HG02610 (cell line): ENCODE results near the gene CFAP298.

Experiments
- ATAC-seq: cut with Tn5 transposase; IDR thresholded peaks from one replicate; pipeline ENCODE4 v1.9.1; 2021; ENCODE audit warnings: mild to moderate bottlenecking, moderate library complexity; ENCODE audit not compliant: unreplicated experiment

The CFAP298 gene

DNA sequence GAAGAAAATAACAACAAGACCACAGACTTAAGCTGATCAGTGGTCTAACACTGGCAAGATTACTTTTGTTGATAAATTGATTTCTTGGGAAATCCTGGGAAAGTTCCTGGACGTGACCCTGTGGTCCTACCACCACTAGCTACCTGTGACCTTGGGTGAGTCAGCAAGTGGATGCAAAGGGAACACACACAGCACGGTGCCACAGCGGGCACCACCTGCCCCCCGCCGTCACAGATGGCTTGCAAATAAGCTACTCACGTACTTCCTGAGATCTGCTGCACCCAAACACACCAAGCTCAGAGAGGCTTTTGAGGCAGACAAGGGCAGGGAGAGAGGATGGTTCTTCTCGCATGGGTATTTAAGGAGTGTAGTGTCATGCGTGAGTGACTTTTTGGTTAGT is 12.7 kb downstream of the CFAP298 start:
- no peak for ATAC-seq

DNA sequence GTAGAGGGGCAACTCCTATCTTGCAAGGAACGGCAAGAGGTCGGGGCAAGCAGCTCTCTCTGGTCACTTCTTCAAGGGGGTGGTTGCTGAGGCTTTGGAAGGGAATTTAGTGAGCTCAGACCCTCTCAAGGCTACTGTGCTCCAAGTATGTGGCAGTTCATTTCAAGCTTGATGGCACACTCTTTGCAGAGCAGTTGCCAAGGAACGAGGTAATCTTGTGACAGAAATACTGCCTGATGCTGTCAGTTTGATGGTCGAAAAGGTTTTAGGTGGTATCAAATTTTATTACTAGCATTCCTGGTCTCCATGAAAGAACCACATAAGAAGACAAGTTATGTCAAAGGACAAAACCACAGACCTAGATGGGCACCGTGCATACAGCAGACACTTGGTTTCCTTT is 13.1 kb downstream of the CFAP298 start:
- no peak for ATAC-seq

DNA sequence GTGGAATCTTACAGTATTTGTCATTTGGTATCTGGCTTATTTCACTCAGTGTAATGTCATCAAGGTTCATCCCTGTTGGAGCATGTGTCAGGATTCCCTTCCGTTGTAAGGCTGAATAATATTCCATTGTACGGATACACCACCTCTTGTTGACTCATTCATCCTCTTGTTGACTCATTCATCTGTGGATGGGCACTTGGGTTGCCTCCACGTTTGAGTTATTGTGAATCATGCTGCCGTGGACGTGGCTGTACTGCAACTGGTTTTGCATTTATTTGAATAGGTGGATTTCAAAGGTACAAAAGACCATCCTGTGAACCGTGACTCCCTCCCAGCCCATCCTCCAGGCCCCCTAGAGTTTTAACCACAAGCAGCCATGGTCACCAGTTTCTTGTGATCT is 15.0 kb downstream of the CFAP298 start:
- no peak for ATAC-seq

DNA sequence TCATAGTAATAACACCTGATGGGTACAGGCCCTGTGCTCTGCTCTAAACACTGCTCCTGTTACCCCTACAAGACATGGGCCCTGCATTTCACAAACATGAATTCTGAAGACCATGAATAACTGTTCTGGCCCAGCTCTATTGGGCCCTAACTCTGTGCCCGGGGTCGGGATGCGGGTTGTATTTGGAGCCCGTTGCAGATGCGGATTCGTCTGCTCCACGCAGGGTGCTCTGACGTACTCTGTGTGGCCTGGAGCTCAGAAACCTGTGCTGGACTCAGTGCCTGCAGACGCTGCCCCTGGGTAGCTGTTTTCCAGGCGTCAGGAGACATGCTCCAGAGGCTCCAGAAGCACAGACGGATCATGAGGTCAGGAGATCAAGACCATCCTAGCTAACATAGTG is 16.7 kb downstream of the CFAP298 start:
- no peak for ATAC-seq

DNA sequence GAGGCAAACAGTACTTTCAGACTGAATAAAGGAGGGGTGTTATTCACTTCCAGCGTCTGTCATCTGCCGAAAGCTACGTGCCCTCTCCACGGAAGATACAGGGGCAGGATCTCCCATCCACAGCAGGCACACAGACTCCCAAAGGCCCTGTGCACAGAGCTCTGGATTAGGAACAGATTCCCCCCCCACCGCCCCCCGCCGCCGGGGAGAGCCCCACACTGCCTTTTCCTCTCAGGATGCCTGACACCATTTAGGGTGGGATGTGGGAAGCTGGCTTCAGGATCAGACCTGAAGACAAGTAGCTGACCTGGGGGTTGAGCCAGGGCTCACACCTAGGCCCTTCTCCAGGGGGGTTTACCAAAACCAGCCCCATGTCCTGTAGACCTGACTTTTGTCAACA is 18.5 kb downstream of the CFAP298 start:
- ATAC-seq = no peak

DNA sequence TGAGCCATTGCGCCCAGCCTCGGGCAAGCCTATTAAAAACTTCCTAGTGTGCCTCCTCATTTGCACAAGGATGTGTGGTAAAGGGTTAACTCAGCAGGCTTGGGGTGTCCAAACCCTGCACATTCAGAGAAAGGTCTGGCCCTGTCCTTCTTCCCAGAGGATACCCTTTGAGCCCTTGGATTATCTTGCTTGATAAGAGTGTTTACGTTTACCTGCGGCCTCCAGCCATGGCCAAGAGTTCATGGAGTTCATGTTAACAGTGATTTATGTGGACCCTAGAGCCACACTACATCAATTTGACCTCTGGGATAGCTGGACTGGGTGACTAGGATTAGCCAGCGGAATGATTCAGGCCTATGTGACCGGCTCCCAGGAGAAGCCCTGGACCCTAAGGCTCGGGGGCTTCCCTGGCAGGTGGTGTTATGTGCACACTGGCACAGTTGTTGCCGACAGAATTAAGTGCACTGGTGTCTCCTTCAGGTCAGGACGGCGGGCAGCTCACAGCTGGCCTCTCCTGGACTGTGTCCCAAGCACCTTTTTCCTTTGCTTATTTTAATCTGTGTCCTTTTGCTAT is 19.2 kb downstream of the CFAP298 start:
- no peak for ATAC-seq

DNA sequence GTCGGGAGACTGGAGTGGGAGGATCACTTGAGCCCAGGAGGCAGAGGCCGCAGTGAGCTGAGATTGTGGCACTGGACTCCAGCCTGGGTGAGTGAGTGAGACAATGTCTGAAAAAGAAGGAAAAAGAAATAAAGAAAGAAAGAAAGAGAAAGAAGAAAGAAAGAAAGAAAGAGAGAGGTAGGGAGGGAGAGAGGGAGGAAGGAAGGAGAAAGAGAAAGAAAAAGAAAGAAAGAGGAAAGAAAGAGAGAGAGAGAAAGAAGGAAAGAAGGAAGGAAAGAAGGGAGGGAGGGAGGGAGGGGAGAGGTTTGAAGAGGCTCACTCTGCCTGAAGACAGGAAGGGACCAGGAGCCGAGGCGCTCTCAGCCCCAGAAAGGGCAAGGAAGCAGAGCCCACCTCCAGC is 22.0 kb downstream of the CFAP298 start:
- no peak for ATAC-seq

DNA sequence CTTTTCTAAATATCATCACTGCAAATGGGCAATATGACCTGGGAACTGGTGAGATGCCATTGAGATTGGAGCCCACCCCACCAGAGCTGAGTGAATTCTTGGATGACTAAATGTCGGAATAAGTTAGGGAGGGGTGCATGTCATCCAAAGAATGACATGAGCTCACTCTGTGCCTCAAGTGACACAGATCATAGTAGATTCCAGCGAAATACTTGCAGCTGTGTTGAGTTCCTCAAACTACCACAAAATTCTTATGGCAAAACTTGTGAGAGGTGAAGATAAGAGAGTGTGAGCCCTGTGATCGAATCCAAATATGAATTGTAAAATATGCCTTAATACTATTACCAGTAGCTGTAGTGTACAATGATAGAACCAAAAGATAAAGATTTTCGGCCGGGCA is 24.5 kb downstream of the CFAP298 start:
- ATAC-seq = no peak

DNA sequence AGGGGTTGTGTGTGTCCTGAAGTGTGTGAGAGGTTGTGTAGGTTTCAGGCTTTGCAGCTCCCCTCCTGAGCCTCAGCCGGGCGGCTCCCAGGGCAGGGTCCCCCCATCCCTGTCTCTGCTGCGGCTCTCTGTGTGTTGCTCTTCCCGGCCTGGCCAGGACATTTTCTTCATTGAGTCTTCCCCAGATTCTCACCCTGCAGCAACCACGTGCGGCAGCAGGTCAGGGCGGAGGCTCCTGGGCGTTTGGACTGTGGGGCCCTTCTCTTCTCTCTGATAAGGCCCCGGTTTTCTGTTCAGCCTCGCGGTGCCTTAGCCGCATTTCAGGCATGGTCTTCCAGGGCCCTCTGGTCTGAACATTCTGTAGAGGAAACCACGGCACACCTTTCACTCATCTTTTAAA is 25.1 kb downstream of the CFAP298 start:
- ATAC-seq = no peak

DNA sequence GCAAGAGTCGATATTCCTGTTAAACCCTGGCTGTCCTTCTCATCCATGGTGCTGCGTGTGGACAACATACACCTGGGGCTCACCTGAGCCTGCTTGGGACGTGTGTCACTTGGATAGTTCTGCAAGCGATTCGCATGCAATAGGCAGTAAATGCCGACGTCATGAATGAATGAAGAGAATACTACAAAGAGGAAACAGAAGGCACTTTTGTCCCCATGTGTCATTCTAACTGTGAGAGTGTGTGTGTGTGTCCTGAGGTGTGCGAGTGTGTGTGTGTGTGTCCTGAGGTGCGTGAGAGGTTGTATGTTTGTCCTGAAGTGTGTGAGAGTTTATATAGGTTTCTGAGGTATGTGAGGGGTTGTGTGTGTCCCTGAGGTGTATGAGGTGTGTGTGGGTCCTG is 26.2 kb downstream of the CFAP298 start:
- ATAC-seq = no peak

DNA sequence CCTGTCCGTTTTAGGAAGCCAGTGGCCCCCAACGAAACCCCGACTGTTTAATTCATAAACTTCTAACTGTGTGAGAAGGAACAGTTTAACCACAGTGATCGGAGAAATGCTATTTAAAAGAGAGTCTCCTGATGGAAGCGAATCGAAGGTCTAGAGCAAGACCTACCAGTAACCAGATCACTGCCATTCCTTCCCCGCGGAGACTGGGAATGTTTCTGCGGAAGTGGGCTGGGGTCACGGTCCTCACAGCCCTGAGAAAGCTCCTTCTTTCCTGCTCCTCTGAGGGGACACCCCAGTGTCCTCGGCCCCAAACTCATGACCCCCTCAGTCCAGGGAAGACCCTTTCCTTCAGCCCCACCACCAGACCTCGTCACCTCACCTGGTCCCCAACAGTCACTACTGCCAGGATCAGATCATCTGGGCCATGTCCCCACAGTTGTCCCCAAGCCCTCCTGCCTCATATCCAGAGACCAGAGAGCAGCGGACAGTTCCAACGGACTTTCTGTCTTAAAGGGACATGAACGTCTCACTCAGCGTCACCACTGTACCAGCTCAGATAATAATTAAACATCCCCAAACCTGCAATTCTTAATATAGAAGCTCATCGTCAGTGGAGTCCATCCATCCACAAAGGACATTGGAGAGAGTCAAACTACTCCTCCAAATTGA is 27.0 kb downstream of the CFAP298 start, which contains the start of gene TCP10L:
TCP10L (minus strand) TSS at position 482 of the 669 bp plus-strand sequence. CDS start 1,219 bp downstream, outside the sequence.
- ATAC-seq = no peak

DNA sequence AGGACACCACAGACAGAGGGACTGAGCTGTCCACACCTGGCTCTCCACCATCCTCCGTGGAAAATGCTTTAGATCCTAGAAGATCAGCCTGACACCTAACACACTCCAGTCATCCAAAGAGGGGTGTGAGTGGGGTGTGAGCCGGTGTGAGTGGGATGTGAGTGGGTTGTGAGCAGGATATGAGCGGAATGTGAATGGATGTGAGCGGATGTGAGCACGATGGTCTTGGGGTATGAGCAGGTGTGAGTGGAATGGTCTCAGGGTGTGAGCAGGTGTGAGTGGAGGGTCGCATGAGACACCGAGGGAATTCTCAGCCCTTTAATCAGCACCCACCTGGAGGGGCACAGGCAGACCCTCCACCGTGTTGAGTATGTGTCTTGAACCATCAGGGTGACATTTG is 27.7 kb downstream of the CFAP298 start:
- ATAC-seq = no peak

DNA sequence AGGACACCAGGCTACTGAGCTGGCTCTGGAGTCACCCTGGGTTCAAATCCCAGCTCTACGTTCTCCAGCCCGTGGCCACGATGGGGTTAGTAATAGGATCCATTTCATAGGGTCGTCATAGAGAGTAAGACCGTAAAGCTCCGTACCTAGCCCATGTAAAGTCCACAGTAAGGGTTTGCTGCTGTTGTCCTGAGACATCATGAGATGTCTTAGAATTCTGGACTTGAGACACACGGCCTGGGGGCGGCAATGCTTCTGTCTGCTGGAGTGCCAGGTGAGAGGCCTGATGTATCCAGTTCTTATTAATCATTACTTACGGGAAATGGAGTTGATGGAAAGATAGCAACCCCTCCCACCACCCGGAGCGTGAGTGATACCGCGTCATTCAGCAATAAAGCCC is 30.4 kb downstream of the CFAP298 start:
- no peak for ATAC-seq

DNA sequence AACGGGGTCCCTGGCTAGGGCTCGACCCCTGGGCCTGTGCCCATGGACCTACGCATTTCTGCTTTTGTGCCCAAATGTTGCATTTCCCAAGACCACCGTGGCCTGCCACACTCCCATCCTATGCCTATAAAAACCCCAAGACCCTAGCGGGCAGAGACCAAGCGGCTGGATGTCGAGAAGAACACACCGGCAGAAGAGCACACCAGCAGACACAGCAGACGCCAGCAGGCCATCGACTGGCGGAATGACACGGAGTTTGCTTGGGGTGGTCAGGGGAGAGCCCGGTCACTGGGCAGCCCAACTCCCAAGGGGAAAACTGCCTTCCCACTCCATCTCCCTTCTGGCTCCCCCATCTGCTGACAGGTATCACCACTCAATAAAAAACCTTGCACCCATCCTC is 31.2 kb downstream of the CFAP298 start:
- ATAC-seq = no peak

DNA sequence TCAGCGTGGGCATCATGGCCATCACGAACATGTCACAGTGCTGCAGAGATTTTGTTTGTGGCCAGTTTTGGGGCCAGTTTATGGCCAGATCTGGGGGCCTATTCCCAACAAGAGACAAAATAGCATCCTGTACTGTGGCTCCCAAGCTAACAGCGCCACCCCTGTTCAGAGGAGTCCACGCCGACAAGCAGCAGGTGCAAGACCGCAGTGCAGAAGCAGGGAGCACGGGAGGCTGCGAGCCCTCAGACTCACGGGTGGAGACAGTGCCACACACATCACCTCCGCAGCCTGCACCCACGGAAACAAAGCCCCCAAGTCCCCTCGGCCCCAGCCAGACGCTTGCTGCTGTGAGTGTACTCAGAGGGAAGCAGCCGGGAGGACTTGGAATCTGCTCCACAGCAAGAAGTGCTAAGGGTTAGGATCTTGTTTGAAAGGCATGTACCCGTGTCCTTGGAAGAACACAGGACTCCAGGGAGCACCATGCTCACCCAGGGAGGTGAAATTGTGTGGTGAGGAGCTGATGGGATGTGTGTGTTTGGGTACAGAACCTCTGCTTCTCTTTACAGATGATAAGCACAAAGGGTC is 34.0 kb downstream of the CFAP298 start:
- no peak for ATAC-seq

DNA sequence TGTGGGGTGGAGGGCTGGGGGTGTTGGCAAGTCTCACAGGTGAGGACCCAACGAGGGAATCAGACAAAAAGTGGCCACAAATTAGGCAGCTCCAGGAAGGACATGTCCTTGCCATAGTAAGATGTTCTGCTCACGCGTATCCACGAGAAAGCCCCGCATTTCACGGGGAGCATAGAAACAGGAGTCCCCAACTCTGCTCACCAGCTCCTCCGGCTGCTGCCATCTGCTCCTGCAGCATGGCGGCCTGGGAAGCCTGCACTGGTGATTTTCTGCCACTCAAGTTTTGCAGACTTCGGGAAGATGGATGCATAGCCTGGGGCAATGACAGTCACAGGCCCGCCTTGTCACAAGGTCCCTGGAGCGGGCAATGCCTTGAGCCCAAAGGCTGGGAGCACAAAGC is 36.2 kb downstream of the CFAP298 start:
- ATAC-seq = no peak

DNA sequence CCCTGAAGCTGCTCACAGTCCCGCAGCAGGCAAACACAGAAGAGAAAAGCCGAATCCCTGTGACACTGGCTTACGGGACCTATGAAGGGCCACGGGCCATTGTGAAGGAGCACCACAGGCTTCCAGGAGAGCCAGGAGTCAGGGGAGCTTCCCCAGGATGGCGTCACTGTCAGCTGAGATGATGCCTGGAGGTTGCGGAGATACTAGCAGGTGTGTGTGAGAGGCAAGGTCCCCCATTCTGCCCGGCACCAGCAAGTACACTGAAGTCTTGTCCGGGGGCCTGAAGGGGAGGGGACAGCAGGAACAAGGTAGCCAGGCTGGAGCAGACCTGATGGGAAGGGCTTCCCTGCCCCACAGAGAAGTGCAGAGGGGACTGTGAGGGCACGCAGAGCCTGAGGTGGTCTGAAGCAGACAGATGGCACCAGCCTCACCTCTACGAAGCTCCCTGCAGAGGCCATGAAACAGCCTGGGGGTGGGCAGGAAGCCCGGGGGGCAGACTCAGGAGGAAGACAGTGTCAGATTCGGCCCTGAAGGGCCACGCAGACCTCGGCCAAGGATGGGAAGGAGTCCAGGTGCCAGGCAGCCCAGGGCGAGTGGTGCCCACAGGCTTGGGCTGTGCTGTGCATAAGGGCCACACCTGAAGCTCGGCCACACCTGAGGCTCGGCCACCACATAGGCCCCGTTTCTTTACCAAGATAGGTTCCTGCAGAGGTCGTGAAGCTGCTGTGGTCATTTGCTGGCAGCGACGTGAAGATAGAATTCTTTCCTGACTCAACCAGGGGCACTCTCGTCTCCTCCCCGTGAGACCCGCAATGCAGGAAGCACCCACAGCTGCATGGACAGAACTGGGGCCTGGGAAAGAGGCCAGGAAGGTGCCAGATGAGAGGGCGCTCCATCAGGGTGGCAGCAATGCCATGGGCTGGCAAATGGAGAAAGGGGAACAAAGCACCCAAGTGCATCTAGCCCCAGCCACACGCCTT is 36.9 kb downstream of the CFAP298 start:
- no peak for ATAC-seq

DNA sequence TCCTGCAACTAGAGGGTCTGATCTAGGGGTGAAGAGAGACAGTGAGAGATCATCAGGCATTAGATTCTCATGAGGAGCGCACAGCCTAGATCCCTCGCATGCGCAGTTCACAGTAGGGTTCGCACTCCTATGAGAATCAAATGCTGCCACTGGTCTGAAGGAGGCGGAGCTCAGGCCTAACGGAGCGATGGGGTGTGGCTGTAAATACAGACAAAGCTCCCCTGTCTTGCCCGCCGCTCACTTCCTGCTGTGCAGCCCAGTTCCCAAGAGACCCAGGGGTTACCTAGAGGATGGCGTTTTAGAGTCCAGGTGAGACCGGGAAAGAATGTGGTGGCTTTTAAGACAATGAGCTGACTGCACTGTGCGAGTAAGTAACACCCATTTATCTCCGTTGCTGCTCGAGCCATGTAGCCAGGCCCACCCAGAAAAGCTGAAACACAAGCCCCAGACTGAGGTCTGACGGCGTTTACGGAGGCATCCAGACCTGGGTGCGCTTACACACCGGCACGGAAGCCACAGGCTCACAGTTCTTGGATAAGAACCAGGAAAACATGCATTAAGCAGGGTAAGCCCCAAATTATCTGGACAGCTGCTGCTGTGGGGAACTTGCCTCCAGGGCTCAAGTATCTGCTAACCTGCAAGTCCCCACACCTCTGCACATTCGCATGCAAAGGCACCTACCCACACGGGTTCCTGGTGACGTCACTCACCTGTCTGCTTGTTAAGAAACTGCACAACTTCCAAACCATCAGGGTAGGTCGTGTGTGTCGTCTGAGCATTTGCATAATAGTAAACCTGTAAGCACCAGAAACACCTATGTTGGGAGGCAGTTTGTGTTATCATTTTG is 39.4 kb downstream of the CFAP298 start:
- no peak for ATAC-seq

DNA sequence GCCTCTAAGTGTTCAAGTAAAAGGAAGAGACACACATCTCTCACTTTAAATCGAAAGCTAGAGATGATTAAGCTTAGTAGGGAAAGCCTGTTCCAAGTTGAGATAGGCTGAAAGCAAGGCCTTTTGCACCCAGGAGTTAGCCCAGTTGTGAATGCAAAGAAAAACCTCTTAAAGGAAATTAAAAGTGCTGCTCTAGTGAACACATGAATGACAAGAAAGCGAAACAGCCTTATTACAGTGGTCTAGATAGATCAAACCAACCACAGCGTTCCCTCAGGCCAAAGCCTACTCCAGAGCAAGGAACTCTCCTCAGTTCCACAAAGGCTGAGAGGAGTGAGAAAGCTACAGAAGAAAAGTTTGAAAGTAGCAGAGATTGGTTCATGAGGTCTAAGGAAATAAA is 41.7 kb downstream of the CFAP298 start:
- peak; percentile 37 for ATAC-seq
